Inflammatory macrophage treated with lipopolysaccharide for 1 hour (primary cell): ENCODE results near the gene MRPL48.

Experiments
- DNase-seq, 2 donors: peaks; one replicate each; pipeline ENCODE4 v3.0.0-alpha.2; 2020 to 2022

Gene MRPL48

DNA sequence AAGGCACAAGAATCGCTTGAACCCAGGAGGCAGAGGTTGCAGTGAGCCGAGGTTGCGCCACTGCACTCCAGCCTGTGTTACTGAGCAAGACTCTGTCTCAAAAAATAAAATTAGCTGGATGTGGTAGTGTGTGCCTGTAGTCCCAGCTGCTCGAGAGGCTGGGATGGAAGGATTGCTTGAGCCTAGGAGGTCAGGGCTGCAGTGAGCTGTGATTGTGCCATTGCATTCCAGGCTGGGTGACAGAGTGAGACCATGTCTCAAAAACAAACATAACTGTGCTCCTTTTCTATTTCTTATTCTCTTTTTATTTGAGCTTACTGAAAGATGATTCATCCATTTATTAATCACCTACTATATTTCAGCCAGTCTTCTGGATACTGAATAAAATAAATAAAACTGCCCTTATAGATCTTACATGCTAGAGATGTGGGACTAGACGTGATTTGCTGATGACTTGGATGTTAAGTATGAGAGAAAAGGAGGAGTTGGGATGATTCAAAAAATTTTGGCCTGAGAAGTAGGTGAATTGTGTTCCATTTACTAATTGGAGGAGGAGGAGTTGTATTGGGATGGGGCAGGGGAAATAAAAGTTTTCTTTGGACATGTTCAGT lies 107.2 kb downstream of the MRPL48 start:
- DNase-seq = no peak

DNA sequence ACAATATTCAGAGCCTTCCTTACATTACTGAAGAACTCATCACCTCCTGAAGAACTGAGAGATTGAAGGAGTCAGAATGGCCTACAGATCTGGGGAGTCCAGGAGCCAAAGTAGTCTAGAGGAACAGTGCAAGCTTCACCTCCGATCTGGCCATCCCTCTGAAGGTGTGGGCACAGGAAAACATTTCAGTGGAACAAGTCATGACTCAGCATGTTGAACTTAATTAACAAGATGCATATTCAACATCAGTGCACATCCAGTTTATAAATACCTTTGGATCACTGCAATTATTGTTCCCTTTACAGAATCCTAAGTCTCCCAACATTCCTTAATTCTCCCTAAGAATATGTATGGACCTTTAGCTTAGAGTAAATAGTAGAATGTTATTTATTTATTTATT lies 114.6 kb downstream of the MRPL48 start:
- DNase-seq = no peak

GRCh38 chr11:73907191-73907590 lies 119.5 kb downstream of the MRPL48 start:
- peak in 1 of 2 donors; percentile 71 for DNase-seq

- no peak for DNase-seq
Measured at GRCh38 chr11:73912026-73912425, 124.4 kb downstream of the MRPL48 start.

- no peak for DNase-seq
Measured at GRCh38 chr11:73913472-73913871, 125.8 kb downstream of the MRPL48 start.

DNA sequence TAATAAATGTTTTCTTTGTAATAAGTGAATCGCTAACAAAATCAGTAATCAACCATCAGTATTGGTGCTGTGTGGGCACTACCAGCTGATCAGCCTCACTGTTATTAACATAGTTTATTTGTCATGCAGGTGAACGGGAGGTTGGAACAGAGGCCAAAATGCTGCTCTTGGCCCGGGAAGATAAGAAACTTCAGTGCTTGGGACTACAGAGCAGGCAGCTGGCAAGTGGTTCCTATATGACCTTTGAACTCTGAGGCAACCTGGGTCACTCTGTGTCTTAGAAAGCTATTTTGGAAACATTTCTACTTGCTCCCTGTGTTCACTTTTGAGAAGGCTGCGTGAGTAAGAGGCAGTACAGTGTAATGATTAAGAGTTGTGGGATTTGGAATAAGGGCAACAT lies 126.6 kb downstream of the MRPL48 start:
- no peak for DNase-seq
